ENCODE results near the gene RAB40C. TPM values are rescaled to one million over a fixed set of nuclear protein-coding genes. Genes with fewer than 3 reads are reported as not detected.
A peak's percentile ranks its signal among the peaks of the same experiment; 100 is the strongest.

RAB40C gene
- total and polyA plus RNA-seq, 2 donors (not counting 1 experiment from before 2014, with no cell fraction given), result 12.7 to 26.9 TPM

- TF ChIP-seq, protein P1, sequence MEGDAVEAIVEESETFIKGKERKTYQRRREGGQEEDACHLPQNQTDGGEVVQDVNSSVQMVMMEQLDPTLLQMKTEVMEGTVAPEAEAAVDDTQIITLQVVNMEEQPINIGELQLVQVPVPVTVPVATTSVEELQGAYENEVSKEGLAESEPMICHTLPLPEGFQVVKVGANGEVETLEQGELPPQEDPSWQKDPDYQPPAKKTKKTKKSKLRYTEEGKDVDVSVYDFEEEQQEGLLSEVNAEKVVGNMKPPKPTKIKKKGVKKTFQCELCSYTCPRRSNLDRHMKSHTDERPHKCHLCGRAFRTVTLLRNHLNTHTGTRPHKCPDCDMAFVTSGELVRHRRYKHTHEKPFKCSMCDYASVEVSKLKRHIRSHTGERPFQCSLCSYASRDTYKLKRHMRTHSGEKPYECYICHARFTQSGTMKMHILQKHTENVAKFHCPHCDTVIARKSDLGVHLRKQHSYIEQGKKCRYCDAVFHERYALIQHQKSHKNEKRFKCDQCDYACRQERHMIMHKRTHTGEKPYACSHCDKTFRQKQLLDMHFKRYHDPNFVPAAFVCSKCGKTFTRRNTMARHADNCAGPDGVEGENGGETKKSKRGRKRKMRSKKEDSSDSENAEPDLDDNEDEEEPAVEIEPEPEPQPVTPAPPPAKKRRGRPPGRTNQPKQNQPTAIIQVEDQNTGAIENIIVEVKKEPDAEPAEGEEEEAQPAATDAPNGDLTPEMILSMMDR (IDR thresholded peaks at IDR 0.05), result no peak
- no peak for TF ChIP-seq EZH2 (IDR thresholded peaks at IDR 0.05; ENCODE audit: borderline replicate concordance, insufficient read depth, low read depth, low read length, poor library complexity, severe bottlenecking)
- Histone ChIP-seq H3K4me3 (ENCODE audit: control extremely low read depth in 1 of 5, extremely low read depth in 1 of 5, insufficient read depth in 1 of 5, low read depth in 2 of 5, low read length in 4 of 5) (no peak within 1 kb of the TSS), H2AFZ (ENCODE audit: insufficient read depth, low read depth, low read length, poor library complexity, severe bottlenecking) (no peak within 1 kb of the TSS), H3K36me3 (replicated peaks in 1 of 2; ENCODE audit: control extremely low read depth in 1 of 2, control insufficient read depth in 1 of 2, extremely low read depth in 1 of 2, insufficient read depth in 2 of 2, low read length in 1 of 2) (peaks cover 0 to 25% of the 10 kb centered on the region in 2 experiments), H4K20me1 (ENCODE audit: control insufficient read depth, insufficient read depth, low read length, poor library complexity, severe bottlenecking) (peaks cover 17% of the 10 kb centered on the region), H3K4me1 (ENCODE audit: control insufficient read depth in 2 of 2, insufficient read depth in 2 of 2, low read length in 2 of 2) (peaks cover 10 to 32% of the 10 kb centered on the region in 2 donors), H3K9me3 (ENCODE audit: control extremely low read depth in 1 of 3, control insufficient read depth in 2 of 3, insufficient read depth in 1 of 3, low read length in 2 of 3) (peaks cover 0 to 7% (median 0%) of the 10 kb centered on the region in 3 donors), H3K4me2 (replicated peaks; ENCODE audit: low read depth, low read length, poor library complexity, severe bottlenecking) (peak within 1 kb of the TSS; percentile 63), H3K27me3 (replicated peaks in 1 of 4; ENCODE audit: control extremely low read depth in 1 of 4, control insufficient read depth in 3 of 4, insufficient read depth in 4 of 4, low read length in 3 of 4) (peaks cover 0 to 25% (median 11%) of the 10 kb centered on the region in 4 experiments), H3K27ac (ENCODE audit: low read length in 2 of 2) (no peak within 1 kb of the TSS), H3K9ac (ENCODE audit: low read length) (no peak within 1 kb of the TSS), H3K79me2 (ENCODE audit: control insufficient read depth, insufficient read depth, low read length) (no peaks in the 10 kb centered on the region)
- ATAC-seq (ENCODE audit: low read depth) (no peak), DNase-seq (no peak)
- intact Hi-C loops (cut with micrococcal nuclease), result loop anchor here (5.0 kb wide), 1 partner anchor 1002 kb away; the partner anchor contains the start of gene JPT2
- WGBS (ENCODE audit: insufficient coverage), result 13% methylated on average over 72 of the region's 73 CpGs
- ChIA-PET POLR2A (interaction anchor here (0.6 kb wide), 1 partner anchor 81 kb away, joined by 4 read pairs; no protein-coding TSS in a partner anchor), CTCF (no interaction called here)
- Mint-ChIP-seq H3K4me1 (peaks cover 23% of the 10 kb centered on the region), H3K4me3 (peak within 1 kb of the TSS; percentile 41), H3K27me3 (peaks cover 6% of the 10 kb centered on the region), H3K9me3 (ENCODE audit: insufficient read depth) (no peaks in the 10 kb centered on the region), H3K27ac (no peak within 1 kb of the TSS)
Observed at GRCh38 chr16:674968-675883, 85.4 kb downstream of the RAB40C start, which contains the start of gene RHBDL1. TSS of gene RHBDL1 (plus strand) at chr16:675671. CDS start at chr16:675791, 120 bp downstream.

Data from B cell (primary cell).